Activated CD4-positive, alpha-beta T cell treated with anti-CD3 and anti-CD28 coated beads for 1 hour (primary cell): ENCODE measurements around the gene SRL.

Experiments
- DNase-seq: peaks from one replicate; pipeline ENCODE4 v3.0.0-alpha.2; 2020

SRL gene

GRCh38 chr16:4241928-4242283 is at the start of gene SRL:
TSS of gene SRL (minus strand) at chr16:4242080. CDS start at chr16:4242067, 13 bp downstream.
- no peak for DNase-seq

GRCh38 chr16:4290236-4290830 is 48.5 kb upstream of the SRL start:
- no peak for DNase-seq

- peak; percentile 75 for DNase-seq
Observed at GRCh38 chr16:4288148-4288921, 46.5 kb upstream of the SRL start.

GRCh38 chr16:4285167-4285566 is 43.3 kb upstream of the SRL start:
- DNase-seq = no peak

- DNase-seq = no peak
Observed at GRCh38 chr16:4283939-4284338, 42.1 kb upstream of the SRL start.

GRCh38 chr16:4283441-4283840 is 41.6 kb upstream of the SRL start:
- no peak for DNase-seq

- no peak for DNase-seq
Observed at GRCh38 chr16:4280625-4281024, 38.7 kb upstream of the SRL start.

- DNase-seq = no peak
Observed at GRCh38 chr16:4277987-4278513, 36.2 kb upstream of the SRL start.

GRCh38 chr16:4275861-4276260 is 34.0 kb upstream of the SRL start:
- no peak for DNase-seq

GRCh38 chr16:4273858-4274311 is 32.0 kb upstream of the SRL start:
- DNase-seq = peak; percentile 22

- no peak for DNase-seq
Observed at GRCh38 chr16:4272114-4272956, 30.5 kb upstream of the SRL start.

- DNase-seq = peak; percentile 80
Observed at GRCh38 chr16:4271176-4272113, 29.6 kb upstream of the SRL start.

GRCh38 chr16:4270595-4270994 is 28.7 kb upstream of the SRL start:
- DNase-seq = no peak

GRCh38 chr16:4270091-4270490 is 28.2 kb upstream of the SRL start:
- DNase-seq = no peak

- DNase-seq = no peak
Observed at GRCh38 chr16:4266372-4266771, 24.5 kb upstream of the SRL start.

- DNase-seq = no peak
Observed at GRCh38 chr16:4265676-4266075, 23.8 kb upstream of the SRL start.

GRCh38 chr16:4264546-4264945 is 22.7 kb upstream of the SRL start:
- no peak for DNase-seq

GRCh38 chr16:4263504-4264436 is 21.9 kb upstream of the SRL start:
- no peak for DNase-seq

GRCh38 chr16:4262303-4262835 is 20.5 kb upstream of the SRL start:
- no peak for DNase-seq

GRCh38 chr16:4261557-4262172 is 19.8 kb upstream of the SRL start:
- DNase-seq = peak; percentile 9
